Measurements from ENCODE around the gene RFC4.
"Not testable (repeated sequence)": the region's sequence is repeated elsewhere in the genome, so short reads cannot be mapped to it uniquely, and the experiment has no call there.

The RFC4 gene

DNA sequence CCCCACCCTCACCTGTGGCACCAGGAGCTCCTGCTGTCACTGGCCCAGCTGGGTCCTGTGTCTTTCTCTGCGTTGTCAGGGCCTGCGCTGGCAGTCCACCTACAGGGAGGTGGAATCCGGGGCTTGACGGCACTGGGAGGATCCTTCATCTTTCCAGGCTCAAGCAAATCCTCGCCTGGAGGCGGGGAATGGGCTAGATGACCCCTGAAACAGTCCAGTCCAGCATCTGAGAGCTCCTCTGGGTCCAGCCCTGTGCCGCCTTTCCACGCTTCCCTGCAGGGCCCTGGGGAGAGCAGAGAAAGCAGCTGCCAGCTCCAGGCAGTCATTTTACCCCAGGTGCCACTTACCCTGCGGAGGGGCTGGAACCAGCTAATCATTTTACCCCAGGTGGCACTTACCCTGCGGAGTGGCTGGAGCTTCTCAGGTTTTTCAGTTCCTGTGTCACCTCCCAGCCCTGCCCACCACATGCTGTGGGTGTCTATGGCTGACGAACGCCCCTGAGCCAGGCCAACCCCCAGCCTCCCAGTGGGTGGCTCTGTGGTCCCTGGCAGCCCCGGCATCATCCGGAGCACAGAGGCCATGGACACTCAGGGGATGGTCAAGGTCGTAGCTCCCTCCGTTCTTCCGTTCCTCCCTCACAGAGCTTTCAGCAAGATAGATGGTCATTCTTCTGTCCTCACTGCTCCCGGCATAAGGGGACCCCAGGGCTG is 18.3 kb upstream of the RFC4 start:
- DNase-seq, result no peak

DNA sequence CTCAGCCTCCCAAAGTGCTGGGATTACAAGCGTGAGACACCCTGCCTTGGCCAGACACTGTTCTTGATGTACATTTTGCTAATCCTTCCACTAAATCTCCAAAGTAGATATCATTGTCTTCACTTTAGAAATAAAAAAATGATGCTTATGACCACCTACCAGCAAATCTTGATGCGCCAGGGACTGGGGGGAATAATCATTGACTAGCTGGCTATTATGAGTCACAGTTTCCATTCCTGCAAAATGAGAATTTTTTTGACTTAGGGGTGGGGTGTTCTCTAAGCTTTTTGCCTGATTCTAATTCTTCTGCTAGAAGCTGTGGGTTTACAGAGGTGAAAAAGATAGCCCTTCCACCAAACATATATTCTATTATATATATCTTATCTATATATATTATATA is 17.1 kb upstream of the RFC4 start:
- no peak for DNase-seq

DNA sequence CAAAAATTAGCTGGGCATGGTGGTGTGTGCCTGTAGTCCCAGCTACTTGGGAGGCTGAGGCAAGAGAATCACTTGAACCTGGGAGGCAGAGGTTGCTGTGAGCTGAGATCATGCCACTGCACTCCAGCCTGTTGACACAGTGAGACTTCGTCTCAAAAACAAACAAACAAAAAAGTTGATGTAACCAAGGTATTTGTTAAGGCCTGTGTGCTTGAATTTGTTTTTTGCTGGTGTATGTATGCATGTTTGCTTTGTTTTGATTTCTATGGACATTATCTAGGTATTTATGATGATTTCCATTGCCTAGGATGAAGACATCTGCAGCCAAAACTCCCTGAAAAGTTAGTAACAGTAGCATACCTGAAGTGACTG is 16.1 kb upstream of the RFC4 start:
- DNase-seq, result not testable (repeated sequence)

DNA sequence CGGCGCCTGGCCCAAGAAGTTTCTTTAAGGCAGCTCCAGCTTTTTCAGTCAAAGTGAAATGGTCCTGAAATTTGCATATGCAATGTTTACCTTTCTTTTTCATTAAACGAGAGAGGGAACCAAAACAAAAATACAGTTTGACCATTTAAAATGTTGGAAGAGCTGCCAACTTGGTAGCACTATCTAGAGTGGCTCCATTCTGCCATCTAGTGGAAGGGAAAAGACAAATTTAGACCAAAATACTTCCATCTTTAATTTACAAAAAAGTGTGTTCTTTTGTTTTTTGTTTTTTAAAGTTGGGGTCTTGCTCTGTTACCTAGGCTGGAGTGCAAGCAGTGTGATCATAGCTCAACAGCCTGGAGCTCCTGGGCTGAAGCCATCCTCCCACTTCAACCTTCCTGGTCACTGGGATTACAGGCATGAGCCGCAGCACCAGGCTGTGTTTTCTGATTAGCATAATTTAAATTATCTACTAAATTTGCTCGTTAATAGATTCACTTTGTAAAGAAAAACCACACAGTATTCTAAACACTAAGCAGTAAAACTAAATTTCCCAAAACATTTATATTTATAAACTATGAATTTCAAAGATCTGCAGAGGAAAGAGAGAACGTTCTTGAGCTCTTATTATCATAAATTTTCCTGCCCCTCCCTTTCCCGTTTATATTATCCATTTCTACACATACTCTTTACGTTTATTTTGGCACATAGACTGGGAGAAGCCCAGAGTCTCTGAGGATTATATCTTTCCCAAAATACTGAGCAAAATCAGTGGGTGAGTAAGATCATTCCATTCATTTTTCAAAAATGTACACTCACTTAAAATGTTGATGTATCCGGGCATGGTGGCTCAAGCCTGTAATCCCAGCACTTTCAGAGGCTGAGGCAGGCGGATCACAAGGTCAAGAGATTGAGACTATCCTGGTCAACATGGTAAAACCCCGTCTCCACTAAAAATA is 15.4 kb upstream of the RFC4 start:
- no peak for DNase-seq

DNA sequence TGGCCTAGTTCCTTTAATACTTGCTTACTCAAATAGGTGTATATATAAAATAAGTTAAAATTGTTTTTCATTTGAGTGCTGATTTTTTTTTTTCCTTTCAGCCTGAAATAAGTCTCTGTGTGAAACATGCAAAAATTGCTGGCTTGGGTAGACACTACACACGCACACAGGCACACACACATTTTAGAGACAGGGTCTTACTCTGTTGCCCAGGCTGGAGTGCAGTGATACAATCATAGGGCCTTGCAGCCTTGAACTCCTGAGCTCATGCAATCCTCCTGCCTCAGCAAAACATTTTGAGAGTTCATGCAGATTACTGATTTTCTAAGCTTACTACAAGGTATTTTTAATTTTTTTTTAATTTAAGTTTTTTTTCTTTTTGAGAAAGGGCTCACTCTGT is 12.7 kb upstream of the RFC4 start:
- no peak for DNase-seq

DNA sequence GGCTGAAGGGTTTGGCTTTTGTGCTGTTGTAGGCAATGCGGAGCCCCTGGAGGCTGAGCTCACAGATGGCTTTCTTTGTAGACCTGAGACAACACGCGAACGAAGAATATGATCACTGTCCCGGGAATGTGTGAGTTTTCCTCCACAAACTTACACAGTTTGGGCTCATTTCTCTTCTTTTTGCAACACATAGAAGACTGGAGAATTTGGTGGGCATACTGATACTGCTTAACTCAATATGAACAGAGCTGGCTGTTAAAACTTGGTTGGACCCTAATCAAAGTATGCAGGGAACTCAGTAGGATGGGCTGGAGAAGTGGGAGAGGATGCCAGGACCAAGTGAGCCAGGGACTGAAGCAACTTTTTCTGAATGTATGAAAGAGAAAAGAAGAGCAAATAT is 12.2 kb upstream of the RFC4 start:
- no peak for DNase-seq

DNA sequence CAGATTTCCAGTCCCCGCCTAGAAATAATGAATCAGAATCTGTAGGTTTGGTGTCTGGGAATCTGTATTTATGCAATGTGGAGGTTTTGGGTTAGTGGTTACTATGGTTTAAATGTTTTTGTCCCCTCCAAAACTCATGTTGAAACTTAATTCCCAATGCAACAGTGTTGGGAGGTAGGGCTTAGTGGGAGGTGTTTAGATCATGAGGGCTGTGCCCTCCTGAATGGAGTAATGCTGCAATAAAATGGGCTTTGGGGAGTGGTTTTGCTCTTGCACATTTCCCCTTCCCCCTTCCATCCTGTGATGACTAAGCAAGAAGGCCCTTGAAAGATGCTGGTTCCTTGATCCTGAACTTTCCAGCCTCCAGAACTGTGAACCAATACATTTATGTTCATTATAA is 9.2 kb upstream of the RFC4 start:
- DNase-seq, result no peak

DNA sequence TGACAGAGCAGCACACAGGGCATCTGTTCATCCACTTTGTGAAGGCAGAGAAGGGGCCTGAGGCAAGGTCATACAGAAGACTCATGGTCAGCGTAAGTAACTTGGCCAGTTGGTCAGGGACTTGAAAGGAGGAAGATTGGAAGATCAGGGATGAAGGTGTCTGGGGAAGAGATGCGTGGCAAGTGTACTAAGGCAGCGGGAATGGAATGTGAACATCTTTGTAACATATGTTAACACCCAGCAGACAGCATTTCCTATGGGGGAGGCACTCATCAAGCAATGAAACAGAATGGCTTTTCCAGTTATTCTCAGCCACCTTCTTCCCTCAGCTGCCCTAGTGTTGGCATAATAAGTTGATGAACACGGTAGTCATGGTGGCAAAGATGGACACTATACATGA is 7.8 kb upstream of the RFC4 start:
- DNase-seq, result no peak

DNA sequence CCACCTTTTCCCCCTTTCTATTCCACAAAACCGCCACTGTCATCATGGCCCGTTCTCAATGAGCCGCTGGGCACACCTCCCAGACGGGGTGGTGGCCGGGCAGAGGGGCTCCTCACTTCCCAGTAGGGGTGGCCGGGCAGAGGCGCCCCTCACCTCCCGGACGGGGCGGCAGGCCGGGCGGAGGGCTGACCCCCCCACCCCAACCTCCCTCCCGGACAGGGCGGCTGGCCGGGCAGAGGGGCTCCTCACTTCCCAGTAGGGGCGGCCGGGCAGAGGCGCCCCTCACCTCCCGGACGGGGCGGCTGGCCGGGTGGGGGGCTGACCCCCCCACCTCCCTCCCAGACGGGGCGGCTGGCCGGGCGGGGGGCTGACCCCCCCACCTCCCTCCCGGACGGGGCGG is 5.0 kb upstream of the RFC4 start:
- DNase-seq, result not testable (repeated sequence)

DNA sequence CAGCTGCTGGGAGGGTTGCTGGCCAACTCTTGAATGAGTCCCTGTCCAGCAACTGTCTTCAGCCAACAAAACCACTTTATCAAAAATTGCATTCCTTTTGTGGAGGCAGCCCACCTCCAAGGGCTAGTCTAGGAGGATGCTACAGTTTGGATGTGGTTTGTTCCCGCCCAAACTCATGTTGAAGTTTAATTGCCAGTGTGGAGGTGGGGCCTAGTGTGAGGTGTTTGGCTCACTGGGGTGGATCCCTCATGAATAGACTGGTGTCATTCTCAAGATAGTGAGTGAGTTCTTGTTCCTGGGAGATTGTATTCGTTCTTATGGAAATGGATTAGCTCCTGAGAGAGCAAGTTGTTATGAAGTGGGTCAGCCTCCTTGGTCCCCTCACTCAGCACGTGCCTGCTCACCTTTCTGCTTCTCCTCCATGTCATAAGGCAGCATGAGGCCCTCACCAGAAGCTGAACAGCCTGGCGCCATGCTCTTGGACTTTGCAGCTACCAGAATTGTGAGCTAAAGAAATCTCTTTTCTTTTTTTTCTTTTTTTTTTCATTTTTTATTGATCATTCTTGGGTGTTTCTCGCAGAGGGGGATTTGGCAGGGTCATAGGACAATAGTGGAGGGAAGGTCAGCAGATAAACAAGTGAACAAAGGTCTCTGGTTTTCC is 4.2 kb upstream of the RFC4 start:
- no peak for DNase-seq

DNA sequence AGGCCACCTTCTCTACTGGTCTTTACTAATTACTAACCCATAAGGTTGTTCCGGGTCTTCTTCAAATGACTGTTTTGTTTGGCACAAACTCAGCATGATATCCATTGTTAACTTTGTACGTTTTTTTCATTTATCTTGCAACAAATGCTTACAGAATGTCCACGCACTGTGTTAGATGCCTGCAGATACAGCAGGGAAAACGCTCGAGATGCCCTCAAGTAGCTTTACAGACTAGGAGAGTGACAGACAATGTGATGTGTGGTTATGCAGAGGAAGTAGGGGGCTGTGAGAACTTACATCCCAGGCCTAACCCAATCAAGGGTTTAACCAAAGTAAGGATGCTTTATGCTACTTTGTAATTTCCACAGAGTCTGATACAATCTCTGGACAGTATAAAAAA is 949 bp upstream of the RFC4 start:
- no peak for DNase-seq

DNA sequence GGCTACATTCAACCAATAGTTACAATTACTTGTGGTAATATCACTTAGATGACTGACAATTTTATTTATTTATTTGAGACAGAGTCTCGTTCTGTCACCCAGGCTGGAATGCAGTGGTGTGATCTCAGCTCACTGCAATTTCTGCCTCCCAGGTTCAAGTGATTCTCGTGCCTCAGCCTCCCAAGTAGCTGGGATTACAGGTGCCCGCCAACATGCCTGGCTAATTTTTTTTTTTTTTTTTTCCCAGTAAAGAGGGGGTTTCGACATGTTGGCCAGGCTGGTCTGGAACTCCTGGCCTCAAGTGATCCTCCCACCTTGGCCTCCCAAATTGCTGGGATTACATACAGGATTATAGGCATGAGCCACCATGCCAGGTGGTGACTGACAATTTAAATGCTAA is 2.8 kb downstream of the RFC4 start:
- not testable (repeated sequence) for DNase-seq

DNA sequence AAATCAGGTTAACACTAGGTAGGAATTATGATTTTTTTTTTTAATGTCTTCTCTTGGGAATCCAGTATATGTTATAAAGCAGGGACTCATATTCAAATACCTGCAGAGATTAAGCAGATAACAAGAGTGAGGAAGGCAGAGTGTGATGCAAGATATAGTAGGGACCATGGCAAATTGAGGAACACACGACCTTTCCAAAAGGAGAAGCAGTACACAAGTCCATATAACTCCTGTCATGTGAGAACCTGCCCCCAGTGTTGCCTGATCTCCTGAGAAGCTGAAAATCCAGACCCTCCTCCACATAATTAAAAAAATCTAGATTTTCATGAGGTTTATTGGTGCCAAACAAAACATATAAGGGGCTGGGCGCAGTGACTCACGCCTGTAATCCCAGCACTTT is 3.6 kb downstream of the RFC4 start:
- no peak for DNase-seq

DNA sequence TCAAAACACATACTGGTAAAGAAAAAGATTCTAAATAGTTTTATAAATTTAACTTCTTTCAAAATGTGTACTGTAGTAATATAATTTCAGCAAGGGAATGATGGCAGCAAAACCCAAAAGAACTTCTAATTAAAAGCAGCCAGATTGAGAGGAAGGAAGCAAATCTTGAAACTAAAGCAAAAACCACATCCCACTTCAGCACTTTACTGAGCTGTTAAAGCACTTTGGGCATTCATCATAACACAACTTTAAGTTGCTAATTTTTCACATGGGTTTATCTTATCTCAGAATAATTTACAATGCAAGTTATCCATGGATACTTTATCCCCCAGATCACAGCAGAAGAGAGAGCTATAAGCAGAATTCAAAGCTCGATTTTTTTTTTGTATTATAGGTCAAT is 6.0 kb downstream of the RFC4 start:
- no peak for DNase-seq

DNA sequence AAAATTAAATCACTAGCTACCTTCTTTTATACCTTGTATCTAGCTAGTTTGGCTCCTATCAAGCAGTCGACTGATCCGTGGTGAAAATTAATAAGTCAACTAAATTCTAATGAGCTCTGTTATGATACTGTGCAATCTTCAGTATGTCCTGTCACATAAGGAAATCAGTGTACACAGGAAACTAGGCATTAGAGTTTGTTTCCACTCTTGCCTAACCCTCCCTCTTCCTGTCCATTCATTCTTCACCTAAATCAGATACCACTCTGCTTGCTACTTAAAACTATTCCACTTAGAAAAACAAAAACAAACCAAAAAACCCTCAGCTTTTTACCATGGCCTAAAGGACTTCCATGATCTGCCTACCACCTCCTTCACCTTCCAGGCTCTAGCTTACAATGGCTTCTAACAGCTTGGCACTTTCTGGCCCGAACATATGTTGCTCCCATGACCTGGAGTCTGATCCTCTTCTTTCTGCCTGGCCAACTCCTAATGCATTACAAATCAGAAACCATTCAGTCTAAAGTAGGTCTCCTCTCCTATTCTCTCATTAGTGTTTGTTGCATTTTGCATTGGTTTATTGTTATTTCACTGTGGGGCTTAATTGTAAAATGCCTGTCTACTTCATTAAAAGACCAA is 7.9 kb downstream of the RFC4 start:
- DNase-seq, result no peak

DNA sequence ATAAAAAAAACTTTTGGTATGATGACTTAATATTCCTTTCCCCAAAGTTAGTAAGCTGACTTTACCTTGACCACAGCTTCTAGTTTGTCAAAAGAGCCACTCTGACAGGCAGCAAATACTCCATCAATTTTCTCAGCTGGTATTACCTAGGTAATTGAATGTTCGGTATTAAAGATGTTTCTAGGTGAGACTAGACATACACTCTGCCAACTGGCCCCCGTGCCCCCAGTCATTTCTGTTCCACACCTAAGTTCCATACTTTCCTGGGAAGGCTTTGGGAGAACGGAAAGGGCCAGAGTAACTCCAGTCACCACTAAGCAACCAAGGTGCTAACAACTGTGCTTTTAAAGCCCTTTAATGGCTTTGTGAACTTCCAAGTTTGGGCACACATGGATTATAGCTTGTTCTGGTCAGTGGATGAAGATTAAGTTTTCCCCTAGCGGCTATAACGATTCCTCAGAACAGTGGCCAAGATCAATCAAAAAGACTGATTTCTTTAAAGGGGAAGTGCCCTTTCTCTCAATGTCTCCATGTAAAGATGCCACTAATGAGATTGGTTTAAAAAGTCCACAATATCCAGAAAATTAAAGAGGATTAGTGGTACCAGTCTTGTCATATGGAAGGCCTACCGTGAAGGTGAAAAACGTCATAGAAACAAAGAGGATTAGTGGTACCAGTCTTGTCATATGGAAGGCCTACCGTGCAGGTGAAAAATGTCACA is 15.9 kb downstream of the RFC4 start:
- no peak for DNase-seq

DNA sequence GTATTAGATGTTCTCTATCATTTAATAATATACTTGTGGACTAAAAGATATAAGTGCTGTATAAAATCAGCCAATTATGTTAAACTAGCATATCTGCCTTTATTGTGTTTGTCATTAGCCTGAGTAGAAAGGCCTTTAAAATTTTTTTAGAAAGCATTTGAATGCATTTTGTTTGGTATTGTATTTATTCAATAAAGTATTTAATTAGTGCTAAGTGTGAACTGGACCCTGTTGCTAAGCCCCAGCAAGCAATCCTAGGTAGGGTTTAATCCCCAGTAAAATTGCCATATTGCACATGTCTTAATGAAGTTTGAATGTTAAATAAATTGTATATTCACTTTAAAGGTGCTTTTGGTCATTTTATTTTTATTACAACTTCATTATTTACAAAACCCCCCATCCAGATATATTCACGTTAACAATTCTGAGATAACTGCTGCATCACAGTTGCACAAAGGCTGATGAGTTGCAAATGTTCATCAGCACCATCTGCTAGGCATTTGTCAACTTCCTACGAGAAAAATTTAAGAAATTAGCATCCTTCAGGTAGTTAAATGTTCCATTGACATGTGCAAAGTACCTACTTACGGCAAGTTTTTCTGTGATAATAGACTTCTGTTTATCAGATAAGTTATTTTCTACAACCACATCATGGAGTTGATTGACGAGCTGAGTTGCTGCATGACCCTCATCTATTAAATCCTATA is 16.6 kb downstream of the RFC4 start:
- no peak for DNase-seq

DNA sequence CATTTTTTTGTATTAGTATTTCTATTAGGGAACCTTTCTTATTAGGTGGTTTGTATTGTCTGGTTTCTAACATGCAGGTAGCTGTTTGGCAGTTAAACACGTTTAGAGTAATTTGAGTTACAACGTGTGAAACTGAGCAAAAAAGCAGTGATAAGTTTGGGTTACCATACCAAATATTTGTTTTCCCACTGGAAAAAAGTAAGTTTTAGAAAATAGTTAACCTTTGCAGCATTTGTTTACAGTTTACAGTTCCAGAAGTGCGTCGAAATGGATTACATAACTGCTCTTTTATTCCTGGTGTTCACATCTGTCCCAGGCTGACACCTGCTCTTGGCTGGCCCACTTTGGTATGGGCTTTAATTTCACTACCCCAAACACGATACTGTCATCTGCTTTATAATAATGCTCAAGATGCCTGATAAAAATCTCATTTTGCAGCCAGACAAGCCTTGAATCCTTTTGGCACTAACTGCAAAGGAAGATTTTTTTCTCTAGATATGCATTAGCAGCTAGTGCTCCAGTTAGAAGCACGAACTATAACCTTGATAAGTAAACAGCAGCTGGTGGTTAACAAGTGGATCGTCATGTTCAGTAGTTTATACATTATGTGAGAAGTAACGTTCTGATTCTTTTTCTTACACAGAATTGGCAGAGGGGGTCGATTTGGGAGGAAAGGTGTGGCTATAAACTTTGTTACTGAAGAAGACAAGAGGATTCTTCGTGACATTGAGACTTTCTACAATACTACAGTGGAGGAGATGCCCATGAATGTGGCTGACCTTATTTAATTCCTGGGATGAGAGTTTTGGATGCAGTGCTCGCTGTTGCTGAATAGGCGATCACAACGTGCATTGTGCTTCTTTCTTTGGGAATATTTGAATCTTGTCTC is 17.6 kb downstream of the RFC4 start:
- DNase-seq, result no peak

DNA sequence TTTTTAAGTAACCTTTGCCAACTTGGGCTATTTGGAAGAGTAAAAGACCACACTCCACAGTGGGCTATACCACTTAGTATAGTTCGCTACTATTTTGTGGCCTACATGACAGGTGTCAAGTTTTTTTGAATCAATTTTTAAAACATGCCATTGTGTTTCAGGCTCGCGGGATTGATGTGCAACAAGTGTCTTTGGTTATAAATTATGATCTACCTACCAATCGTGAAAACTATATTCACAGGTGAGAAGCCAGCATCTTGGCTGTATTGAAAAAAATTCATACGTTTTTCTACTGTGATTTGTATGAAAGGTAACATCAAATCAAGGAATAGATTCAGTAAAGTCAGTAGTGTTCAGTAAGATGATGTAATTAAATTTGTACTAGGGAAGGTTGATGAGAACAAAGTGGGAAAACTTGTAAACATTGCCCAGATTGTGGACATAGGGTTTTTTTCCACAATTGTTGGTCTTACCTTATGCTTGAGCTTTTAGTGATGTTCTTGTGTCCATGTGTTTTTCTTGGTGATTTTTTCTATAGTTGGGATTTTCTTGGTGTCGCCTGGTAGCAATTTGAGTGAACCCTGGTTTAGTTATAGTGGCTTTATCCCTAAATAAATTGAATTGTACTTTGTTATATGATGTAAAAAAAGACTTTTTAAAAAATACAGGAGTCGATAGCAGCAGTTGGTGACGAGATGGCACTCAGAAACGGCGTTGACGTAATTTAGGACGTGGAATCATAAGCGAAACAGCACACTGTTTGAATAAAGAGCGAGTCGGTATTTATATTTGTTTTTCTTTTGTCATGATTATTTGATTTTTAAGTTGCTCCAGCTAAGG is 18.4 kb downstream of the RFC4 start:
- no peak for DNase-seq

DNA sequence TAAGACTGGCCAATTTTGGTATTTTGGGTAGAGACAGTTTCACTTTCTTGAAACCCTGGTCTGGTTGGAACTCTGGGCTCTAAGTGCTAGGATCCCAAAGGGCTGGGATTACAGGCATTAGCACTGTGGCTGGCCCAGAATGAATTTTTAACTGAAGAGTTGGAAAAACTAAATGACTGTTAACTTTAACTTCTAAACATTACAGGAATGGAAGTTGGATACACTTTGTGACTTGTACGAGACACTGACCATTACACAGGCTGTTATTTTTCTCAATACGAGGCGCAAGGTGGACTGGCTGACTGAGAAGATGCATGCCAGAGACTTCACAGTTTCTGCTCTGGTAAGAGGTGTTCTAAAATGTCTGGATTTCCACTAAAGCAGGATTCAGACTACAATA is 19.4 kb downstream of the RFC4 start:
- no peak for DNase-seq

Measured in activated CD4-positive, CD25-positive, alpha-beta regulatory T cell (primary cell).